Fibroblast of skin of back (primary cell): ENCODE measurements around the gene RNU1-1. TPM values are rescaled to one million over a fixed set of nuclear protein-coding genes. Genes with fewer than 3 reads are reported as not detected.
A peak's percentile ranks its signal among the peaks of the same experiment; 100 is the strongest.
"Not testable (repeated sequence)": the region's sequence is repeated elsewhere in the genome, so short reads cannot be mapped to it uniquely, and the experiment has no call there.

Experiments used
- DNase-seq: peaks from one replicate; pipeline ENCODE4 v3.0.0-alpha.2; 2013
- polyA plus RNA-seq, 2 experiments: library from polyadenylated mRNA; unstranded; fragments of 120-200 nt; gene quantifications; one replicate each; pipeline ENCODE4 v1.2.1, GENCODE V29; 2013; ENCODE audit not compliant: insufficient read length in 2 of 2

RNU1-1 gene
- not detected for polyA plus RNA-seq (2013, experiment 1 of 2; ENCODE audit: insufficient read length)
- polyA plus RNA-seq (2013, experiment 2 of 2; ENCODE audit: insufficient read length): not detected

GRCh38 chr1:16514107-16515055, at the start of gene RNU1-1:
RNU1-1 (minus strand) TSS chr1:16514285.
- peak; percentile 84 for DNase-seq

DNA sequence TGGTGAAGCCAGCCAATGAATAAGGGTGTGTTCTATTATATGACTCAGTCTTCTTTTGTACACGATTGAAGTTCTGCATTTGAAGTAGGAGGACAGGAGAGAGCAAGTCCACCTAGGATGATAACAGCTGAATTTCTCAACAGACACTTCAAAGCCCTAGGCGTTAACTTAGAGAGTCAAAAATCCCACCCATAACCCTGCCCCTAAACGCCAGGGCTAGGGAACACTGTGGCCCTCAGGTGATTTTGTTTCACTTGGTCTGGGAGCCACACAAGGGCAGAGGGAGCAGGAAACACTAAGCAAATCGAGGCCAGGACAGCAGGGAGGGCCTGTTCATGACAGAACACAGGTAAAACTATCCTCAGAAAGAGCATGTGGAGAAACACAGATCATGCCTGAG, 47.0 kb upstream of the RNU1-1 start:
- DNase-seq: not testable (repeated sequence)

DNA sequence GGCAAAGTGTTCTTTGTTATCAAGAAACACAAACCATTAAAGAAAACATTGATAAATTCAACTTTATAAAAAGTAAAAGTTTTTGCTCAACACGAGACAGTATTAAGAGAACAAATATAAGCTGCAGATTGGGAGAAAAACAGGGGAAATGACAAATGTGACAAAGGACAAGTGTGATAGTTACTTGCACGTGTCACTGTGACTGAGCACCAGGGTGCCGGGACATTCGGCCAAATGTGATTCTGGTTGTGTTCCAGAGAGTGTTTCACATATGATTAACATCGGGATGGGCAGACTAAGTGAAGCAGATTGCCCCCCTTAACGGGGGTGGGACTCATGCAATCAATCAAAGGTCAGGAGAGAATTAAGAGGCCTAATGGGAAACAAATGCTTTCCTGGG, 46.4 kb upstream of the RNU1-1 start:
- DNase-seq: not testable (repeated sequence)

DNA sequence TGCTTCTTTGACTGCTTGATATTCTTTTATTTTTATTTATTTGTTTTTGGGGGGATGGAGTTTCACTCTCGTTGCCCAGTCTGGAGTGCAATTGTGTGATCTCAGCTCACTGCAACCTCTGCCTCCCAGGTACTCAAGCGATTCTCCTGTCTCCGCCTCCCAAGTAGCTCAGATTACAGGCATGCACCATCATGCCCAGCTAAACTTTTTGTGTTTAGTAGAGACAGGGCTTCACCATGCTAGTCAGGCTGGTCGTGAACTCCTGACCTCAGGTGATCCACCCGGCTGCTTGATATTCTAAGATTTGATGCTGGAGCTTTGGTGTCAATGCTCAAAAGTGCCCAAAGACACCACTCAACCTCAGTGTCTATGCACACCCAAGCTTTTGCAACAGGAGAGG, 45.6 kb upstream of the RNU1-1 start:
- DNase-seq: not testable (repeated sequence)

DNA sequence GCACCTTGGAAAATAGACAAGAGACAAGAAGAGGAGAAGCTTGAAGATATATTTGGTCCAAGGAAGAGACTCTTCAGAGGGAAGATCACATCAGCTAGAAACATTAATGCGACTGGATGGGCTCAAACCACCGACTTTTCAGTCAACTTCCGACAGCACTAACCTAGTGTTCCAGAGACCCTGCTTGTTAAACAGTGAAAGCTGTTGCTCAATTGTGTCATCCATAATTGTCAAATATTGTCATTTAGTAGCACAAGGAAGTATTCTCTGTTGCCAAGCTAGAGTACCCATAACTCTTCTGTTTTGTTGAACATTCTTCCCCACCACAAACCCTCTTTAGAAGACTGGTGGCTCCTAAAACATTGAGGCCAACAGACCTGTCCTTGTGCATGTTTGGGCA, 42.9 kb upstream of the RNU1-1 start:
- DNase-seq: not testable (repeated sequence)

DNA sequence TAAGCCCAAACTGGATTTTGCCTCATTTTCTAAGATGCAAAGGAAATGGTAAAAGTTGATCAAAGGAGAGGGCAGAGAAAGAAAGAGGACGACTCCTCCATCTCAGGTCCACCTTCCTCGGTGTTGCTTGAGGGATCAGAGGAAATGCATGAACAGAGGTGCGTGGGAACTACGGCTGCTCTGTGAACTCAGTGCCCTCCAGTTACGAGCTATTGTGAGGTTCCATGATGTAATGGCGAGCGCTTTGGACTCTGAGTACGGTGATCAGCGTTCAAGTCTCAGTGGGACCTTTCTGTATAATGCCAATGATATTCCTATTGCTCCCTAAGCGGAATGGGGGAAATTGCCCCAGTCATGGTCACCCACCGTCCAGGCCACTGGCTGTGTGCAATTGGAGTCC, 39.2 kb upstream of the RNU1-1 start:
- not testable (repeated sequence) for DNase-seq

GRCh38 chr1:16550212-16550918, 36.3 kb upstream of the RNU1-1 start:
- not testable (repeated sequence) for DNase-seq

DNA sequence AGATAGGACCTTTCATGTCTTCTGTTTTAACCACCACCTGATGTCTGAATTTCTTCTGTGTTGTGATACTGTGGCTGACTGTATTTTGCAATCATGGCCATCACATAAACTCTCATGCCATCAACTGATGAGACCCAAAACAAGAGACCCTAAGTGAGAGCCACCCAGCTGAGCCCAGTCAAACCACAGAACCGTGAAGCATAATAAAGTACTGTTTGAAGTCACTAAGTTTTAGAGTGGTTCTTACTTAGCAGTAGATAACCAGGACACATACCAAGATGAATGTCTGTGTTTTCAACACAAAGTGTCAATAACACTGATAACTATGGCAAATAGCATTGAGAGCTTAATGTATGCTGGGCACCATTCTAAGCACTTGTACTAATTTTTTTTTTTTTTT, 35.5 kb upstream of the RNU1-1 start:
- DNase-seq: not testable (repeated sequence)

- not testable (repeated sequence) for DNase-seq
Observed at GRCh38 chr1:16547502-16548241, 33.6 kb upstream of the RNU1-1 start.

DNA sequence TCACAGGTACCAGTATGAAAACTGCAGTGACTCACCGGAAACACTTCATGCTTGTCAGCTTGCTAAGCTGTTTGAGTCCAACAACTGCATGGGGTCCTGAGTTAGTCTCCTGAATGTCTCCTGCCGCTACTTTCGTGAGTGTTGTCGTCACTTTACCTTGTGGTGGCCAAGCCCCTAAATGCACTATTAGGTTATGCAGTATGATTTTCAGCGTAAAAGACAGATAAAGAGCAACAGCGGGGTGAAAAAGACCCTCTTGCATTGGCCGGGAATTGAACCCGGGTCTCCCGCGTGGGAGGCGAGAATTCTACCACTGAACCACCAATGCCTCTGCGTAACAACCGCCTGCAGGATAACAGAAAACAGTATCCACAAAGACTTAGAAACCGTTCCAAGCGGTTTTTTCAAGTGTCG, 31.6 kb upstream of the RNU1-1 start:
- peak; percentile 59 for DNase-seq

DNA sequence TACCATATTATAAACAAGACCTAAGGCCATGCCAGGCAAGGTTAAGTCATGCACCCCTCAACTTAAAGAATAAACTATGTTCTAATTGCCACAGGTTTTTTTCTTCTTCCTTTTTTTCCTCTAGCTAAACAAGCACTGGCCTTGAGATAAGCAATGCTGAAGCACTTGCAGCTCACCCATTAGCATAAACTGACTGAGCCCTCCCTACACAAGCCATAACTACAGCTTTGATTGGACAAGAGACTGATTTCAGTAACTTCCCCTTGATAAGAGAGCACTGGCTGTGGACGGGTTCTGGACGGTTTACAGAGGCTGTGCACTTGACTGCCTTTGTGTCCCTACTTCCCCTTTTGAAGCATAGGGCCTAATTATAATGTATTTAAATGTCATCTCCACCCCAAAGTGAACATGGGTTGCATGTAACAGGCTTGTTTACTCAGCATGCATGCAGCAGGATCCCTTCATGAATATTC, 26.4 kb upstream of the RNU1-1 start:
- DNase-seq: not testable (repeated sequence)

GRCh38 chr1:16537528-16537927, 23.4 kb upstream of the RNU1-1 start:
- DNase-seq: not testable (repeated sequence)

DNA sequence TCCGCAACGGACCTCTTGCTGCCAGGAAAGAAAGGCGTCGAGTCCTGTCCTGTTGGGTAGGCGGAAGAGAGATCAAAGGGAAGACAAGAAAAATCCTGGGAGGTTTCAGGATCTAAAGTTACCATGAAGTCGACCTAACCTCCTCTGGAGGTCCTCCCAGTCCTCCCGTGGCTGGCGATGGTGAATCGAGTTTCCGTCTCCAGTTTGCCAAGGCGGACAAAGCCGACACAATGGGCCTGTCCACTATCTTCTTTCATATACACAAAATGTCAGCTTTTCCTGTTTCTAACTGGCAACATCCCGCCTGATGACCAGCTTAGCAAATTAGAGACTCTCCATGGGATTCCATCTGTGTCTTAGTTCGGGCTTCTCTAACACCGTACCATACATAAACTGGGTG, 22.7 kb upstream of the RNU1-1 start:
- not testable (repeated sequence) for DNase-seq

- DNase-seq: not testable (repeated sequence)
Observed at GRCh38 chr1:16535898-16536297, 21.8 kb upstream of the RNU1-1 start.

DNA sequence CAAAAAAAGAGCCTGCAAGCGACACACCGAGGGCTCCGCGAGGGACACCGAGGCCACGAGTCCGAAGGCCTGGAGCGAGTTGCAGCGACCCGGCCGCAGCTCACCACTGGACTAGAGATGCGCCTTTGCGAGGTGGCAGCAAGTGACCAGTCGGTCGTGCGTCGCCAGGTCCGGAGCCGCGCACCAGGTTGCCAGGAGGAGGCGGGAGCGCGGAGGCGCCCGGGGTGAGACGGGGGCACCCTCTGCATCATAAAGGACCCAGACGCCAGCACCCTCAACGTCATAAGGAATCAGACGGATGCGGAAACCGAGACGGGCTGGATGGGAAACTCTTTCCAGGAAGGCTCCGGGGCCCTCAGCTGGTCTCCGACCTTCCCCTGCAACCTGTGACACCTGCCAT, 21.4 kb upstream of the RNU1-1 start:
- not testable (repeated sequence) for DNase-seq

DNA sequence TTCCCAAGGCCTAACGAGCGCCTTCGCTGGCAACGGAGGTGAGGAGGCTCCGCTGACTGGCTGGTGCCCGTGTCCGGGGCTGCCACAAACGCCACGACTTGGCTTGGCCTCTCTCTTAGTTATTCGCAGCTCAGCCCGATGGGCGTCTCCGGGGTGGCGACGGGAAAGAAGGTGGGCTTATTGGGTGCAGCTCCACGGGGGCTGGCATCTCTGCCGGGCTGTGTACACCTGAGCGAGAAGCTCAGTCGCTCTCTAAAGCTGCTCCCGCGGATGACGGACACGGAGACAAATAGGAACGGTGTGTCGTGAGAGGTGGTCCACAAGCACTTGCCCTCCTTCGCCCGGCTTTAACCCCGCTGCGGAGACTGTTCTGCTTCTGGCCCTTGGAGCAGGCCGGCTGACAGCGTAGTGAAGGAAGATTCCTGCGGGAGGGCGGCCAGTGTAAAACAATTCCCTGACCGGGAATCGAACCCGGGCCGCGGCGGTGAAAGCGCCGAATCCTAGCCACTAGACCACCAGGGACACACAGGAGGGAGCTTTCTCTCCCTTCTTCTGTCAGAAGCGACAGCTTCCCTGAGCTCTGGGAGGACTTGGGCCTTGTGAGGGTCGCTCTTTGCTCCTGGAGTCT, 20.9 kb upstream of the RNU1-1 start:
- peak; percentile 83 for DNase-seq

- DNase-seq: not testable (repeated sequence)
Observed at GRCh38 chr1:16534239-16534828, 20.2 kb upstream of the RNU1-1 start.

GRCh38 chr1:16532235-16532991, 18.3 kb upstream of the RNU1-1 start:
- DNase-seq: not testable (repeated sequence)

GRCh38 chr1:16528338-16528737, 14.3 kb upstream of the RNU1-1 start:
- DNase-seq: not testable (repeated sequence)

- DNase-seq: not testable (repeated sequence)
Observed at GRCh38 chr1:16525769-16526168, 11.7 kb upstream of the RNU1-1 start.

GRCh38 chr1:16521679-16522078, 7.6 kb upstream of the RNU1-1 start:
- DNase-seq: not testable (repeated sequence)
